Peyer's patch (tissue), 4 donors: ENCODE results near the gene DOCK9. TPM values are rescaled to one million over a fixed set of nuclear protein-coding genes. Genes with fewer than 3 reads are reported as not detected.

Experiments used
- DNase-seq, 3 donors: peaks; one replicate each; pipeline ENCODE4 v3.0.0-alpha.2; 2017 to 2019
- H3K27ac ChIP-seq, 4 donors: fragments of 200-600 bp; sonication (generic); one replicate each; pipeline ENCODE4 v1.5.1; 2016 to 2019
- H3K27me3 ChIP-seq, 2 donors: fragments of 200-600 bp; sonication (generic); one replicate each; pipeline ENCODE4 v1.5.1; 2019
- H3K36me3 ChIP-seq, 3 donors: fragments of 200-600 bp; sonication (generic); one replicate each; pipeline ENCODE4 v1.5.1; 2016 to 2019
- H3K4me1 ChIP-seq, 4 donors: fragments of 200-600 bp; sonication (generic); one replicate each; pipeline ENCODE4 v1.5.1; 2016 to 2019
- H3K4me3 ChIP-seq, 4 donors: fragments of 200-600 bp; sonication (generic); 1 replicate in 3 of 4; 2 replicates in 1 of 4; pipeline ENCODE4 v1.5.1; 2016 to 2019; ENCODE audit warnings: mild to moderate bottlenecking in 1 of 4
- H3K9me3 ChIP-seq, 4 donors: fragments of 200-600 bp; sonication (generic); one replicate each; pipeline ENCODE4 v1.5.1; 2016 to 2019; ENCODE audit warnings: mild to moderate bottlenecking in 1 of 4
- POLR2A ChIP-seq, 2 donors: fragments of 450-650 bp; IDR thresholded peaks; one replicate each; pipeline ENCODE4 v1.5.1; 2017; ENCODE audit warnings: antibody characterized with exemption in 2 of 2, mild to moderate bottlenecking in 2 of 2, moderate library complexity in 2 of 2
- total RNA-seq, 4 donors: library from RNA; depleted of rRNA; stranded (reverse); fragments of >200 nt; gene quantifications; one replicate each; pipeline ENCODE4 v1.1.0, GENCODE V29; 2016
- TF ChIP-seq, protein P1 (sequence below), 6 experiments: fragments of 450-650 bp in 4 of 6; fragments of 200-600 bp in 2 of 6; sonication (generic) in 1 of 6; IDR thresholded peaks; one replicate each; pipeline ENCODE4 v1.5.1; 2017 to 2019; ENCODE audit warnings: antibody characterized with exemption in 6 of 6, mild to moderate bottlenecking in 3 of 6, moderate library complexity in 1 of 6

DOCK9 gene
- total RNA-seq, 4 donors from 2014 or later: 52.5 to 166 (median 54.2) TPM

DNA sequence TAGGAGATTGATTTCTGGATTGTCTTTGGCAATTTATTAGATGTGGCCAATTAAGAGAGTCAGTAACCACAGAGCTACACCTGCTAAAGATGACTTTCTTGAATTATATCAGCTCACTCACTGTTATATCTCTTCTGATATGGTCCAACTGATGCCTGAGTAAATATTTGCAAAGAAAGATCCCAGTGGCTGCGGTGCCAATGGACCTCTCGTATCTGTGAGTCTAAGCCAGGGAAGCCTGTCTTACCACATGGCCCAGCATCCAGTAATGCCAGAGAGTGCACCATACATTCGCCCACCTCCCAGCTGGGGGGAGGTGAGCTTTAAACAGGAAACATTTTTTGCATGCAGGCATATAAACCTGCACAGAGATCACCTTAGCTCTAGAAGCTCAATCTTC is 142.7 kb downstream of the DOCK9 start:
- H3K36me3 ChIP-seq: peaks cover 0 to 19% (median 0%) of the 10 kb centered on the region in 3 donors

GRCh38 chr13:98834254-98834960 is 143.5 kb downstream of the DOCK9 start:
- Histone ChIP-seq H3K4me3 (no peak overlapping the region), H3K9me3 (no peaks in the 10 kb centered on the region), H3K27ac (no peak overlapping the region), H3K4me1 (no peaks in the 10 kb centered on the region), H3K36me3 (peaks cover 0 to 19% (median 0%) of the 10 kb centered on the region in 3 donors), H3K27me3 (no peaks in the 10 kb centered on the region)
- TF ChIP-seq POLR2A (IDR thresholded peaks at IDR 0.05): no peak
- TF ChIP-seq, protein P1, sequence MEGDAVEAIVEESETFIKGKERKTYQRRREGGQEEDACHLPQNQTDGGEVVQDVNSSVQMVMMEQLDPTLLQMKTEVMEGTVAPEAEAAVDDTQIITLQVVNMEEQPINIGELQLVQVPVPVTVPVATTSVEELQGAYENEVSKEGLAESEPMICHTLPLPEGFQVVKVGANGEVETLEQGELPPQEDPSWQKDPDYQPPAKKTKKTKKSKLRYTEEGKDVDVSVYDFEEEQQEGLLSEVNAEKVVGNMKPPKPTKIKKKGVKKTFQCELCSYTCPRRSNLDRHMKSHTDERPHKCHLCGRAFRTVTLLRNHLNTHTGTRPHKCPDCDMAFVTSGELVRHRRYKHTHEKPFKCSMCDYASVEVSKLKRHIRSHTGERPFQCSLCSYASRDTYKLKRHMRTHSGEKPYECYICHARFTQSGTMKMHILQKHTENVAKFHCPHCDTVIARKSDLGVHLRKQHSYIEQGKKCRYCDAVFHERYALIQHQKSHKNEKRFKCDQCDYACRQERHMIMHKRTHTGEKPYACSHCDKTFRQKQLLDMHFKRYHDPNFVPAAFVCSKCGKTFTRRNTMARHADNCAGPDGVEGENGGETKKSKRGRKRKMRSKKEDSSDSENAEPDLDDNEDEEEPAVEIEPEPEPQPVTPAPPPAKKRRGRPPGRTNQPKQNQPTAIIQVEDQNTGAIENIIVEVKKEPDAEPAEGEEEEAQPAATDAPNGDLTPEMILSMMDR (IDR thresholded peaks at IDR 0.05): no peak
- DNase-seq: no peak

More for the DNA sequence above, 142.7 kb downstream of the DOCK9 start:
- no peaks in the 10 kb centered on the region for H3K4me1 ChIP-seq
- H3K27ac ChIP-seq: no peak overlapping the region
- H3K9me3 ChIP-seq: no peaks in the 10 kb centered on the region
- H3K27me3 ChIP-seq: no peaks in the 10 kb centered on the region
- TF ChIP-seq POLR2A (IDR thresholded peaks at IDR 0.05): no peak
- TF ChIP-seq, protein P1 (IDR thresholded peaks at IDR 0.05): no peak
- DNase-seq: no peak
- no peak overlapping the region for H3K4me3 ChIP-seq

DNA sequence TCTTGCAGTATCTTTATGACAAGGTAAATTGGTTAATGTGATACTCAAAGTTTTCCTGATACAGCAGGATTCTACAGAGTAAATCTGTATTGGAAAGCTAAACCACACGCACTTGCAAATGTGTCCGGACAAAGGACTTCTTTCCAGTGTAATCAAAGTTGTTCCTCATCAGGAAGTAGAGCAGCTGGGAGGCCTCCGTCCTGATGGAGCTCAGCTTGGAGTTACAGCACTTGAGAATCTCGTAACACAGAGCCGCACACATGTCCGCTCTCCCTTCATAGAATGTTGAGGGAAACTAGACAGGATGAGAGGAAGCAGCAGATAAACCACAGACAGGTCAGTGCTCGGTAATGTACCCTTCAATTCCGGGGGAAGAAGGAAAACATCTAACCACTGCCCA is 146.6 kb downstream of the DOCK9 start:
- Histone ChIP-seq H3K4me1 (no peaks in the 10 kb centered on the region), H3K36me3 (peaks cover 0 to 36% (median 0%) of the 10 kb centered on the region in 3 donors), H3K4me3 (no peak overlapping the region), H3K27ac (no peak overlapping the region), H3K27me3 (no peaks in the 10 kb centered on the region), H3K9me3 (no peaks in the 10 kb centered on the region)
- no peak for TF ChIP-seq POLR2A (IDR thresholded peaks at IDR 0.05)
- TF ChIP-seq, protein P1 (IDR thresholded peaks at IDR 0.05): no peak
- DNase-seq: no peak

DNA sequence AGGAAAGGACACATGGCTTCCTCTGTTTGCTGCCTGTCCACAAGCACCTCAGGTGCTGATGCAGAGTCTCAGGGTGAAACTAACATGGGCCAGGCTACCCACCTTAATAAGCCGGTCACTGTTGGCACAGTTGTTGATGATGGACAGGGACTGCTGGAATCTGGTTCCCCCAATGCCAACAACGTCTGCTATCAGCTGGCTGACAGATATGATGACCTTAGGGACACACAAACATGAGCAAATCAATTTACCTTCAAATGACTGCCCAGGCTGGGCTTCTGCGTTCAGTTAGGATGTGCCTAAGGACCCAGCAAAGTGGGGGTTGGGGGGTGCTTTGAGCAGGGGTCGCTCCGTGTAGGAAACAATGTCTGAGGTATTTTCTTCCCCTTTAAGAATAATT is 148.3 kb downstream of the DOCK9 start:
- DNase-seq: no peak
- H3K4me3 ChIP-seq: no peak overlapping the region
- no peaks in the 10 kb centered on the region for H3K27me3 ChIP-seq
- peaks cover 0 to 36% (median 0%) of the 10 kb centered on the region in 3 donors for H3K36me3 ChIP-seq
- H3K4me1 ChIP-seq: no peaks in the 10 kb centered on the region
- no peaks in the 10 kb centered on the region for H3K9me3 ChIP-seq
- no peak overlapping the region for H3K27ac ChIP-seq
- TF ChIP-seq, protein P1 (IDR thresholded peaks at IDR 0.05): no peak
- no peak for TF ChIP-seq POLR2A (IDR thresholded peaks at IDR 0.05)

DNA sequence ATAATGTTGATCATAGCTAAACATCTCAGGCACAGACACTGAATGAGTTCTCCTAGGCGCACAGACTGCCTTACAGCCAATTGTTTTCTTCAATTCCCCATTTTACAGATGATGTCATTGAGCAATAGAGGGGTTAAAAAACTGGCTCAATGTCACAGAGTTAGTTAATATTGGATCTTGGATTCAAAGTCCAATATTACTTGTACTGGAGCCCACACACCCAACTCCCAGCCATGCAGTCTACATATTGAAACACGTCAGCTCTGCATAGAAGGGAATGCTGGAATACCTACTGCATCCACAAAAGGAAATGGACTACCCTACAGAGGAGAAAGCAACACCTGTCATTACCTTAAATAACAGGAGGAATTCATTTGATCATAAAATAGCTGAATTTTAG is 149.2 kb downstream of the DOCK9 start:
- peak overlapping the region in 1 of 4 donors; percentile 48 for H3K27ac ChIP-seq
- H3K27me3 ChIP-seq: no peaks in the 10 kb centered on the region
- H3K4me1 ChIP-seq: peaks cover 0 to 3% (median 0%) of the 10 kb centered on the region in 4 donors
- TF ChIP-seq, protein P1 (IDR thresholded peaks at IDR 0.05): no peak
- TF ChIP-seq POLR2A (IDR thresholded peaks at IDR 0.05): peak in 1 of 2 donors; percentile 40
- peaks cover 0 to 45% (median 0%) of the 10 kb centered on the region in 3 donors for H3K36me3 ChIP-seq
- DNase-seq: no peak
- no peak overlapping the region for H3K4me3 ChIP-seq
- no peaks in the 10 kb centered on the region for H3K9me3 ChIP-seq
